ENCODE data around the gene BEAN1. TPM values are rescaled to one million over a fixed set of nuclear protein-coding genes. Genes with fewer than 3 reads are reported as not detected.

BEAN1 gene, protein sequence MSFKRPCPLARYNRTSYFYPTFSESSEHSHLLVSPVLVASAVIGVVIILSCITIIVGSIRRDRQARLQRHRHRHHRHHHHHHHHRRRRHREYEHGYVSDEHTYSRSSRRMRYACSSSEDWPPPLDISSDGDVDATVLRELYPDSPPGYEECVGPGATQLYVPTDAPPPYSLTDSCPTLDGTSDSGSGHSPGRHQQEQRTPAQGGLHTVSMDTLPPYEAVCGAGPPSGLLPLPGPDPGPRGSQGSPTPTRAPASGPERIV
- not detected for total RNA-seq

DNA sequence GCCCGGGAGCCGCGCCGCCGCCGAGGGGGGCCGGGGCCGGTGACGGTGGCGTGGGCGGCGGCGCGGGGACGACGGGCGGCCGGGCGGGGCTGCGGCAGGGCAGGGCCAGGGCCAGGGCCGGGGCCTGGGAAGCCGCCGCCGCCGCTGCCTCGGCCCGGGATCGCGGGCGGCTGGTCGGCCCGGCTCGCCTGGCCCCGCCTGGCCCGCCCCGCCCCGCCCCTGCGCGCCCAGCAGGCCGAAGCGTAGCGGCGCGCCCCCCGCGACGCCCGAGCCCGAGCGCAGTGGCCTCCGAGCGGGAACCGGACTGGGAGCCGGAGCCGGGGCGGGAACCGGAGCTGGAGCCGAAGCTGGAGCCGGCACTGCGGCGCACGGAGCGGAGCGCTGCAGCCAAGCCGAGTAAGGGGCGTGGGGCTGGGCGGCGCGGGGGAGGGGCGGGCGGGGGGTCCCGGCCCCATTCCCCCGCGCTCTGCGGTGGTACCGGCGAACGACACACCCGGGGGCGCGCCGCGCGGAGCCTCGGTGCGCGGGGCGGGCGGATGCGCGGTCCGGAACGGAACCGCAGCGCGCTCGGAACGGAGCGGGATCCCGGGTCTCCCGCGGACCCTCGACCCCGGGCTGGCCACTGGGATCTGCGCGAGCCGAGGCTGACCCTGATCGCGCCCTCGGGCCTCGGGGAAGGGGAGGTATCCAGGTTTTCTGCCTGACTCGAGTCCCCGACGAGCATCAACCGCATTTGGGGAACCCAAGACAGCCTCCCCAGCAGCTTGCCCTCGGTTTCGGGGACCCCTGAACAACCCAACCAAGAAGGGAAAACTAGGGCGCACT, at the start of gene BEAN1:
TSS of gene BEAN1 (plus strand) at position 260 of the 825 bp plus-strand sequence. CDS start 10,382 bp downstream, outside the sequence.
- Histone ChIP-seq H3K9me3 (ENCODE audit: low read depth, low read length) (no peaks in the 10 kb centered on the region), H3K4me1 (ENCODE audit: insufficient read depth, low read length) (peaks cover 13% of the 10 kb centered on the region), H3K4me3 (ENCODE audit: low read length) (no peak within 1 kb of the TSS), H3K27me3 (ENCODE audit: insufficient read depth, low read length) (peaks cover 77% of the 10 kb centered on the region)

DNA sequence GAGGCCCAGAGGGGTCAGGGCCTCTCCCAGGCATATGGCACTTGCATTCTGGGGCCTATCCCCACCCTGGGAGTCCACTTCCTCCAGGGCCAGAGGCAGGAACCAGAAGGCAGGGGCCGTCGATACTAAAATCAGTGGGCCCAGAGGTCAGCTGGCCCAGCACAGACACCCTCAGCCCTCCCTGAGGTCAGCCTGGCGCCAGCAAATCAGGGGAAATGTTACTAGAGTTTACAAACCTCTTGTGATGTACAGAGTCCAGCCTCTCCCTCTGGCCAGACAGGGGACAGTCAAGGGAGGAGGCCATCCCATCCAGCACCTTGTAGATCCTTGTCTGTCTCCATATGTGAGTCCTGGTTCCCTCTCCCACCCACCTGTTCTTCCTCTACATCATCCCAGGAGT, 49.8 kb upstream of the BEAN1 start:
- no peak overlapping the region for H3K4me3 ChIP-seq (ENCODE audit: low read length)
- H3K9me3 ChIP-seq (ENCODE audit: low read depth, low read length), result no peaks in the 10 kb centered on the region
- H3K27me3 ChIP-seq (ENCODE audit: insufficient read depth, low read length), result no peaks in the 10 kb centered on the region
- H3K4me1 ChIP-seq (ENCODE audit: insufficient read depth, low read length), result peaks cover 13% of the 10 kb centered on the region

DNA sequence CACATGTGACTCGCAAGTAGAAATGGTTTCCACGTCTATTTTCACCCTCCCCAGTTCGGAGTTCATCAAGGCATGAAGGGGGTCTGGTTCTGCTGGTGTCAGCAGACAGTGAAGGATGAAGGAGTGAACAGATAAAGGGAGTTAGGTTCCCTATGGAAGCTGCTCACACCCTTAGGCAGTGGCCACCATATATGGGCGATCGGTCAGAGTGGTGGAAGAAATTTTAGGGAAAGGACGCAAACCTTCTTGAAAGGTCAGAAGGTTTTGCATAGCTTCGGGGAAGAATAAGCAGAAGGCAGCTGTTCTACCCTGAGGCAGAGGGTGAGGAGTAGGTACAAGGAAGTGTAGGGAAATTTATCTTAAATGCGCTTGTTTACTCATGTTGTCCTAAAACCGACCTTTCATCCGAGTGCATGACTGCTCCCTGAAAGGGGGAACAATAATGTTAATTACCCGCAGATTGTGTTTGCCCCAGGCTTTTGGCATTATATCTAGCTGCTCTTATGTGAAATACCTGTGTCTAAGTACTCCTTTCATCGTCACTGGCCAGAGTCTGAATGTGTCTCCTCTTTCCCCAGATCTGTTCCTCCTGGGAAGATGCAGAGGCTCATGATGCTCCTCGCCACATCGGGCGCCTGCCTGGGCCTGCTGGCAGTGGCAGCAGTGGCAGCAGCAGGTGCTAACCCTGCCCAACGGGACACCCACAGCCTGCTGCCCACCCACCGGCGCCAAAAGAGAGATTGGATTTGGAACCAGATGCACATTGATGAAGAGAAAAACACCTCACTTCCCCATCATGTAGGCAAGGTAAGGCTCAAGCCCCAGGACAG, 48.1 kb upstream of the BEAN1 start:
- Histone ChIP-seq H3K4me1 (ENCODE audit: insufficient read depth, low read length) (peaks cover 13% of the 10 kb centered on the region), H3K27me3 (ENCODE audit: insufficient read depth, low read length) (no peaks in the 10 kb centered on the region), H3K9me3 (ENCODE audit: low read depth, low read length) (no peaks in the 10 kb centered on the region), H3K4me3 (ENCODE audit: low read length) (no peak overlapping the region)

DNA sequence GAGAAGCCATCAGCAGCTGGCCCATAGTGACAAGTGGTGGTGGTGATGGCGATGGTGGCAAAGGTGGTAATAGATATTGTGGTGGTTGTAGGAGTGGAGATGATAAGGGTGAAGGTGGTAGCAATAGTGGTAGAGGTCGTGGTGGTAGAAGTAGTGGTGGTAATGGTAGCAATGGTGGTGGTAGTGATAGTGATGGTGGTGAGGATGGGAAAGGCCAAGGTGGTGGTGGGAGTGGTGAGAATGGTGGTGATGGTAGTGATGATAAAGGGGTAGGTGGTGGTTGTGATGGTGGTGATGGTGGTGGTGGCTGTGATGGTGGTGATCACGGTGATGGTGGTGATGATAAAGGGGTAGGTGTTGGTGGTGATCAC, 47.5 kb upstream of the BEAN1 start:
- peaks cover 13% of the 10 kb centered on the region for H3K4me1 ChIP-seq (ENCODE audit: insufficient read depth, low read length)
- H3K27me3 ChIP-seq (ENCODE audit: insufficient read depth, low read length), result no peaks in the 10 kb centered on the region
- H3K9me3 ChIP-seq (ENCODE audit: low read depth, low read length), result no peaks in the 10 kb centered on the region
- H3K4me3 ChIP-seq (ENCODE audit: low read length), result no peak overlapping the region

- no peaks in the 10 kb centered on the region for H3K27me3 ChIP-seq (ENCODE audit: insufficient read depth, low read length)
- no peaks in the 10 kb centered on the region for H3K9me3 ChIP-seq (ENCODE audit: low read depth, low read length)
- H3K4me3 ChIP-seq (ENCODE audit: low read length), result no peak overlapping the region
- peaks cover 13% of the 10 kb centered on the region for H3K4me1 ChIP-seq (ENCODE audit: insufficient read depth, low read length)
These were observed 46.7 kb upstream of the BEAN1 start for GRCh38 chr16:66380421-66380820.

GRCh38 chr16:66381585-66382170, 45.4 kb upstream of the BEAN1 start:
- Histone ChIP-seq H3K27me3 (ENCODE audit: insufficient read depth, low read length) (no peaks in the 10 kb centered on the region), H3K9me3 (ENCODE audit: low read depth, low read length) (no peaks in the 10 kb centered on the region), H3K4me1 (ENCODE audit: insufficient read depth, low read length) (peaks cover 8% of the 10 kb centered on the region), H3K4me3 (ENCODE audit: low read length) (no peak overlapping the region)

- Histone ChIP-seq H3K9me3 (ENCODE audit: low read depth, low read length) (no peaks in the 10 kb centered on the region), H3K27me3 (ENCODE audit: insufficient read depth, low read length) (no peaks in the 10 kb centered on the region), H3K4me3 (ENCODE audit: low read length) (no peak overlapping the region)
These were observed 44.7 kb upstream of the BEAN1 start for GRCh38 chr16:66382171-66382965.

GRCh38 chr16:66382966-66383299, 44.2 kb upstream of the BEAN1 start:
- H3K9me3 ChIP-seq (ENCODE audit: low read depth, low read length), result no peaks in the 10 kb centered on the region
- no peaks in the 10 kb centered on the region for H3K27me3 ChIP-seq (ENCODE audit: insufficient read depth, low read length)
- no peak overlapping the region for H3K4me3 ChIP-seq (ENCODE audit: low read length)
- H3K4me1 ChIP-seq (ENCODE audit: insufficient read depth, low read length), result no peaks in the 10 kb centered on the region

More at GRCh38 chr16:66382171-66382965, 44.7 kb upstream of the BEAN1 start:
- peaks cover under 1% of the 10 kb centered on the region for H3K4me1 ChIP-seq (ENCODE audit: insufficient read depth, low read length)

GRCh38 chr16:66383551-66383950, 43.5 kb upstream of the BEAN1 start:
- no peak overlapping the region for H3K4me3 ChIP-seq (ENCODE audit: low read length)
- H3K4me1 ChIP-seq (ENCODE audit: insufficient read depth, low read length), result no peaks in the 10 kb centered on the region
- no peaks in the 10 kb centered on the region for H3K27me3 ChIP-seq (ENCODE audit: insufficient read depth, low read length)
- H3K9me3 ChIP-seq (ENCODE audit: low read depth, low read length), result no peaks in the 10 kb centered on the region

DNA sequence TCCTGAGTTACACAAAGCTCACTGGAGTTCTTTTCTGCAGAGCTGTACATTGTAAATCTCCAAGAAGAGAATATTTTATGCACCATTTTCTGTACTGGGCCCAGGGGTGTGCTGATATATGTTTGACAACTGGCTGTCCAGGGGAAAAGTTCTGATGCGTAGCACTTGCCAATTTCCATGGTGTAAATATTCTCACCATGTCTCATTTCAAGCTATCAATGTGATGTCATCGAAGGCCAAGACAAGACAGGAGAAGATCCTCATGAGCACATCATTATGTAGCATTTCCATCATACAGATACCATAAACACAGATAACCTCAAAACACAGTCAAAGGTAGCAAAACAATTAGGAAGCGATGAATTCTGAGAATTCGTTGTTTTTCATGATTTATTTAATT, 41.7 kb upstream of the BEAN1 start:
- Histone ChIP-seq H3K9me3 (ENCODE audit: low read depth, low read length) (no peaks in the 10 kb centered on the region), H3K4me1 (ENCODE audit: insufficient read depth, low read length) (no peaks in the 10 kb centered on the region), H3K4me3 (ENCODE audit: low read length) (no peak overlapping the region), H3K27me3 (ENCODE audit: insufficient read depth, low read length) (no peaks in the 10 kb centered on the region)

GRCh38 chr16:66386629-66387622, 40.2 kb upstream of the BEAN1 start:
- H3K4me1 ChIP-seq (ENCODE audit: insufficient read depth, low read length), result no peaks in the 10 kb centered on the region
- H3K9me3 ChIP-seq (ENCODE audit: low read depth, low read length), result no peaks in the 10 kb centered on the region
- H3K4me3 ChIP-seq (ENCODE audit: low read length), result no peak overlapping the region
- H3K27me3 ChIP-seq (ENCODE audit: insufficient read depth, low read length), result no peaks in the 10 kb centered on the region

DNA sequence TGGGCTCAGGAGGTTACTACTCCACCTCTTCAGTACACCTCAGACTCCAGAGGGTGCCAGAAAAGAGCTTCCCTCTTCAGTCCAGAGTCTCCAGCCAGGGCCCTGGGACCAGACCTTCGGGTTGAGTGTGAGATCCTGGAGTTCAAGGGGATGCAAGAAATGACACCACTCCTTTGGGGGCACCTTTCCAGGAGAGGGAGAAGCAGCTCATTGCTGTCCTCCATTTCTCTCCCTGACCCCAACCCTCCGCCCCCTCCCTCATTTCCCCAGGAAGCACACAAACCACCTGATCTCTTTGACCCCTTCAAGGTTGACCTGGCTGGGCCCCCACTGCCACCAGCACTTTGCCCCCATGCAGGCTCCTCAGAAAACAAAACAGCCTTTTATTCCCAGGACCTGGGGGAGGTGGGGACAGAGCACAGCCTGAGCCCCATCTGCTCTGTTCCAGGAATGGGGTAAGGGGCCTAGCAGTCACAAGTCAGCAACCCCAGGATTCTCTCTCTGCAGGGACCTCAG, 39.2 kb upstream of the BEAN1 start:
- Histone ChIP-seq H3K9me3 (ENCODE audit: low read depth, low read length) (no peaks in the 10 kb centered on the region), H3K4me3 (ENCODE audit: low read length) (no peak overlapping the region), H3K4me1 (ENCODE audit: insufficient read depth, low read length) (no peaks in the 10 kb centered on the region), H3K27me3 (ENCODE audit: insufficient read depth, low read length) (no peaks in the 10 kb centered on the region)
